ENCODE results near the gene MED22.

- TF ChIP-seq EZH2 (optimal IDR thresholded peaks at IDR 0.05; ENCODE audit: low read depth, low read length) (no peak), CTCF (IDR thresholded peaks at IDR 0.05; ENCODE audit: low read length) (no peak), EZH2phosphoT487 (IDR thresholded peaks at IDR 0.05; ENCODE audit: low read length) (no peak)
Observed at GRCh38 chr9:133322701-133323100, 25.2 kb downstream of the MED22 start.
